ENCODE measurements around the gene ATP2A2. TPM values are rescaled to one million over a fixed set of nuclear protein-coding genes. Genes with fewer than 3 reads are reported as not detected.

The ATP2A2 gene
- total and polyA plus RNA-seq, 2 of the 4 experiments (the other 2 are of a cell fraction): 166 to 225 TPM

DNA sequence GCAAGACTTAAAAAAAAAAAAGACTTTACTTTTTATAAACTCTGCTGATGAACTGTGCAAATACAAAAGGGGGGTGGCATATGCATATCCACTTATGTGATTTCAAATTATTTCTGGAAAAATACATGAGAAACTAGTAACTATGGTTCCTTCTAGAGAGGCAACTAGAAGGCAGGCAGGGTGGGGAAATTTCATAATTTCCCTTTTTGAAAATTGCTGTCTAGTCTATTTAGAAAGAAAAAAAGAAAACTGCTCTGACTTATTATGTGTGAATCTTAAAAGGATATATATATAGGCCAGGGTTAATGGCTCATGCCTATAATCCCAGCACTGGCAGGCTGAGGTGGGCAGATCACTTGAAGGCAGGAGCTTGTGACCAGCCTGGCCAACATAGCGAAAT is 80.2 kb downstream of the ATP2A2 start:
- Histone ChIP-seq H3K4me3 (ENCODE audit: insufficient read depth, low read depth, low read length) (no peak overlapping the region), H3K18ac (ENCODE audit: low read depth, low read length) (no peak overlapping the region), H4K91ac (ENCODE audit: insufficient read depth, low read depth, low read length) (no peak overlapping the region), H2AK9ac (replicated peaks; ENCODE audit: low read depth, low read length, poor library complexity) (no peak overlapping the region), H2BK120ac (ENCODE audit: low read depth, low read length) (no peak overlapping the region), H3K36me3 (ENCODE audit: control insufficient read depth, insufficient read depth, low read length) (no peaks in the 10 kb centered on the region), H3K4ac (ENCODE audit: low read depth, low read length) (no peak overlapping the region), H3K9me3 (ENCODE audit: control insufficient read depth, insufficient read depth, low read length) (no peaks in the 10 kb centered on the region), H2BK20ac (ENCODE audit: low read depth, low read length) (no peak overlapping the region), H4K8ac (ENCODE audit: low read depth in 2 of 2, low read length in 2 of 2) (no peak overlapping the region), H3K9me1 (ENCODE audit: insufficient read depth, low read length) (no peaks in the 10 kb centered on the region), H3K79me1 (ENCODE audit: low read depth in 1 of 2, low read length in 2 of 2) (no peaks in the 10 kb centered on the region), H3K14ac (replicated peaks; ENCODE audit: low read depth, low read length) (no peak overlapping the region), H4K5ac (ENCODE audit: low read depth, low read length) (no peak overlapping the region), H2AFZ (replicated peaks; ENCODE audit: low read length, poor library complexity) (no peak overlapping the region), H3K4me2 (ENCODE audit: low read depth, low read length) (no peak overlapping the region), H3K4me1 (ENCODE audit: control insufficient read depth, insufficient read depth, low read length) (peaks cover 2% of the 10 kb centered on the region; the same call in 1 of the 2 replicates), H3K27ac (ENCODE audit: insufficient read depth, low read length) (no peak overlapping the region), H4K20me1 (ENCODE audit: insufficient read depth, low read length) (no peaks in the 10 kb centered on the region), H2BK5ac (ENCODE audit: low read depth, low read length, poor library complexity, severe bottlenecking) (no peak overlapping the region), H3K9ac (ENCODE audit: low read depth, low read length) (no peak overlapping the region), H2BK15ac (ENCODE audit: low read depth, low read length) (no peak overlapping the region), H3K56ac (ENCODE audit: extremely low read depth, insufficient read depth, low read length) (no peak overlapping the region), H3K23ac (ENCODE audit: low read depth, low read length) (no peak overlapping the region), H2AK5ac (ENCODE audit: low read depth, low read length) (no peak overlapping the region), H3K27me3 (ENCODE audit: control insufficient read depth, insufficient read depth, low read length) (no peaks in the 10 kb centered on the region)
- no TSS peak for BruUV-seq (replicated peaks)
- no peak for TF ChIP-seq SMC3 (IDR thresholded peaks at IDR 0.05; ENCODE audit: low read depth, low read length)
- TF ChIP-seq, protein P1, sequence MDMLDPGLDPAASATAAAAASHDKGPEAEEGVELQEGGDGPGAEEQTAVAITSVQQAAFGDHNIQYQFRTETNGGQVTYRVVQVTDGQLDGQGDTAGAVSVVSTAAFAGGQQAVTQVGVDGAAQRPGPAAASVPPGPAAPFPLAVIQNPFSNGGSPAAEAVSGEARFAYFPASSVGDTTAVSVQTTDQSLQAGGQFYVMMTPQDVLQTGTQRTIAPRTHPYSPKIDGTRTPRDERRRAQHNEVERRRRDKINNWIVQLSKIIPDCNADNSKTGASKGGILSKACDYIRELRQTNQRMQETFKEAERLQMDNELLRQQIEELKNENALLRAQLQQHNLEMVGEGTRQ (IDR thresholded peaks at IDR 0.05; ENCODE audit: low read depth, low read length): no peak
- TF ChIP-seq RFX5 (IDR thresholded peaks at IDR 0.05; ENCODE audit: low read depth, low read length): no peak
- TF ChIP-seq, protein P2, sequence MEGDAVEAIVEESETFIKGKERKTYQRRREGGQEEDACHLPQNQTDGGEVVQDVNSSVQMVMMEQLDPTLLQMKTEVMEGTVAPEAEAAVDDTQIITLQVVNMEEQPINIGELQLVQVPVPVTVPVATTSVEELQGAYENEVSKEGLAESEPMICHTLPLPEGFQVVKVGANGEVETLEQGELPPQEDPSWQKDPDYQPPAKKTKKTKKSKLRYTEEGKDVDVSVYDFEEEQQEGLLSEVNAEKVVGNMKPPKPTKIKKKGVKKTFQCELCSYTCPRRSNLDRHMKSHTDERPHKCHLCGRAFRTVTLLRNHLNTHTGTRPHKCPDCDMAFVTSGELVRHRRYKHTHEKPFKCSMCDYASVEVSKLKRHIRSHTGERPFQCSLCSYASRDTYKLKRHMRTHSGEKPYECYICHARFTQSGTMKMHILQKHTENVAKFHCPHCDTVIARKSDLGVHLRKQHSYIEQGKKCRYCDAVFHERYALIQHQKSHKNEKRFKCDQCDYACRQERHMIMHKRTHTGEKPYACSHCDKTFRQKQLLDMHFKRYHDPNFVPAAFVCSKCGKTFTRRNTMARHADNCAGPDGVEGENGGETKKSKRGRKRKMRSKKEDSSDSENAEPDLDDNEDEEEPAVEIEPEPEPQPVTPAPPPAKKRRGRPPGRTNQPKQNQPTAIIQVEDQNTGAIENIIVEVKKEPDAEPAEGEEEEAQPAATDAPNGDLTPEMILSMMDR (conservative IDR thresholded peaks at IDR 0.05; ENCODE audit: low read depth, low read length): no peak
- no peak for TF ChIP-seq MAZ (IDR thresholded peaks at IDR 0.05; ENCODE audit: borderline replicate concordance, low read depth, low read length)
- TF ChIP-seq MAFK (IDR thresholded peaks at IDR 0.05; ENCODE audit: low read depth, low read length): no peak
- no peak for TF ChIP-seq NFE2L2 (IDR thresholded peaks at IDR 0.05; ENCODE audit: low read depth, low read length)
- no peak for TF ChIP-seq RAD21 (IDR thresholded peaks at IDR 0.05; ENCODE audit: low read length)
- TF ChIP-seq POLR2A (IDR thresholded peaks at IDR 0.05; ENCODE audit: low read depth, low read length): no peak
- no peak for TF ChIP-seq FOS (IDR thresholded peaks at IDR 0.05; ENCODE audit: low read depth, low read length)
- TF ChIP-seq, protein P3, sequence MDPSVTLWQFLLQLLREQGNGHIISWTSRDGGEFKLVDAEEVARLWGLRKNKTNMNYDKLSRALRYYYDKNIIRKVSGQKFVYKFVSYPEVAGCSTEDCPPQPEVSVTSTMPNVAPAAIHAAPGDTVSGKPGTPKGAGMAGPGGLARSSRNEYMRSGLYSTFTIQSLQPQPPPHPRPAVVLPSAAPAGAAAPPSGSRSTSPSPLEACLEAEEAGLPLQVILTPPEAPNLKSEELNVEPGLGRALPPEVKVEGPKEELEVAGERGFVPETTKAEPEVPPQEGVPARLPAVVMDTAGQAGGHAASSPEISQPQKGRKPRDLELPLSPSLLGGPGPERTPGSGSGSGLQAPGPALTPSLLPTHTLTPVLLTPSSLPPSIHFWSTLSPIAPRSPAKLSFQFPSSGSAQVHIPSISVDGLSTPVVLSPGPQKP (IDR thresholded peaks at IDR 0.05; ENCODE audit: borderline replicate concordance, low read depth, low read length): no peak
- in situ Hi-C loops (cut with MboI; ENCODE audit: low sequenced_read_pairs) (no loop called here), intact Hi-C loops (cut with micrococcal nuclease) (no loop called here), dilution Hi-C loops (cut with HindIII; ENCODE audit: low sequenced_read_pairs, unreplicated experiment) (no loop called here)
- DNase-seq (no peak), ATAC-seq (ENCODE audit: low read depth) (no peak)
- no CpG with 5 or more reads among the region's 1 CpG for WGBS, 2 experiments (ENCODE audit: extremely low coverage in 2 of 2, insufficient read length in 1 of 2)
- POLR2A ChIA-PET (ENCODE audit: unreplicated experiment): no interaction called here
- CTCF ChIA-PET: no interaction called here
